ENCODE data around the gene L1CAM. TPM values are rescaled to one million over a fixed set of nuclear protein-coding genes. Genes with fewer than 3 reads are reported as not detected.

L1CAM gene
- total RNA-seq, 2 donors from 2014 or later = 6.3 to 7.0 TPM

GRCh38 chrX:153827016-153827415 is 59.0 kb downstream of the L1CAM start:
- Histone ChIP-seq H3K9me3 (no peaks in the 10 kb centered on the region), H3K27me3 (peaks cover 0 to 11% of the 10 kb centered on the region in 2 donors), H3K27ac (no peak overlapping the region), H3K4me3 (no peak overlapping the region), H3K36me3 (no peaks in the 10 kb centered on the region), H3K4me1 (peaks cover 0 to 16% of the 10 kb centered on the region in 2 donors)
- TF ChIP-seq, protein P1, sequence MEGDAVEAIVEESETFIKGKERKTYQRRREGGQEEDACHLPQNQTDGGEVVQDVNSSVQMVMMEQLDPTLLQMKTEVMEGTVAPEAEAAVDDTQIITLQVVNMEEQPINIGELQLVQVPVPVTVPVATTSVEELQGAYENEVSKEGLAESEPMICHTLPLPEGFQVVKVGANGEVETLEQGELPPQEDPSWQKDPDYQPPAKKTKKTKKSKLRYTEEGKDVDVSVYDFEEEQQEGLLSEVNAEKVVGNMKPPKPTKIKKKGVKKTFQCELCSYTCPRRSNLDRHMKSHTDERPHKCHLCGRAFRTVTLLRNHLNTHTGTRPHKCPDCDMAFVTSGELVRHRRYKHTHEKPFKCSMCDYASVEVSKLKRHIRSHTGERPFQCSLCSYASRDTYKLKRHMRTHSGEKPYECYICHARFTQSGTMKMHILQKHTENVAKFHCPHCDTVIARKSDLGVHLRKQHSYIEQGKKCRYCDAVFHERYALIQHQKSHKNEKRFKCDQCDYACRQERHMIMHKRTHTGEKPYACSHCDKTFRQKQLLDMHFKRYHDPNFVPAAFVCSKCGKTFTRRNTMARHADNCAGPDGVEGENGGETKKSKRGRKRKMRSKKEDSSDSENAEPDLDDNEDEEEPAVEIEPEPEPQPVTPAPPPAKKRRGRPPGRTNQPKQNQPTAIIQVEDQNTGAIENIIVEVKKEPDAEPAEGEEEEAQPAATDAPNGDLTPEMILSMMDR (IDR thresholded peaks at IDR 0.05) = no peak
- DNase-seq (ENCODE audit: low spot score) = no peak

DNA sequence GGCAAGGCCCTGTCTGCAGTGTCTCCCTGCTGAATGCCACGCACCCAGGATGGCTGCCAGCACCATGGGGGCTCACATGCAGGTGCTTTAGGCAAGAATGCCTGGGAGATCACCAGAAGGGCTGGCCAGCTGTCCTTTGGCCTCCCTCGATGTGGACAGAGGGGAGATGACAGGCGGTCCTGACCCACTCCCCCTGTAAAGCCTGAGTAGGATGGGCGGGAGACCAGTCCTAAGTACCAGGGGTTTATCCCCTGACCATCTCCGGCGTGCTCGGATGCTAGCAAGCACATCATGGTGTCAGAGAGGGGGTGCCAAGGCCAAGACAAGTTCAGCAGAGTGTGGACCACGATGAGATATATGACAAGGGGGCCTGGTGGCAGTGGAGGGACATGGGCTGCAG is 60.9 kb downstream of the L1CAM start:
- peaks cover 0 to 13% of the 10 kb centered on the region in 2 donors for H3K4me1 ChIP-seq
- TF ChIP-seq, protein P1 (IDR thresholded peaks at IDR 0.05) = no peak
- H3K27me3 ChIP-seq = peaks cover 0 to 9% of the 10 kb centered on the region in 2 donors
- H3K4me3 ChIP-seq = no peak overlapping the region
- H3K9me3 ChIP-seq = no peaks in the 10 kb centered on the region
- no peak overlapping the region for H3K27ac ChIP-seq
- DNase-seq (ENCODE audit: low spot score) = no peak
- no peaks in the 10 kb centered on the region for H3K36me3 ChIP-seq

DNA sequence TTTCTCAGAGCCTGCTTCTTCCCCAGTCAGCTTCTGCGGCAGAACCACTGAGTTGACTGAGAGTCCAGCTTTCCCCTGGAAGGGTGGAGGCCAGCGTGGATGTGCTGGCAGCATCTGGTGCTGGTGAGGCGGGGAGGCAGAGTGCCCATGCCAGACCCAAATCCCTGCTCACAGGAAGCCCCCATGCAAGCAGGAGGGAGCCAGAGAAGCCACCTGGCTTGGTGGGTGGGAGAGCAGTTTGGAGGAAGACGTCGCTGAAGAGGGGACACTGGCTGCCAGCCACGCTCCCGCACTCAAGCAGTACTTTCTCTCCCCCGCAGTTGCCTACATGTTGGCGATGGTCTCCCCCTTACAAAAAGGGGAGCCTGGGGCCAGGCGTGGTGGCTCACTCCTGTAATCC is 61.6 kb downstream of the L1CAM start:
- DNase-seq (ENCODE audit: low spot score) = no peak
- no peaks in the 10 kb centered on the region for H3K9me3 ChIP-seq
- H3K27me3 ChIP-seq = peaks cover 0 to 6% of the 10 kb centered on the region in 2 donors
- H3K4me1 ChIP-seq = peaks cover 0 to 6% of the 10 kb centered on the region in 2 donors
- no peak overlapping the region for H3K27ac ChIP-seq
- no peaks in the 10 kb centered on the region for H3K36me3 ChIP-seq
- TF ChIP-seq, protein P1 (IDR thresholded peaks at IDR 0.05) = no peak
- no peak overlapping the region for H3K4me3 ChIP-seq

DNA sequence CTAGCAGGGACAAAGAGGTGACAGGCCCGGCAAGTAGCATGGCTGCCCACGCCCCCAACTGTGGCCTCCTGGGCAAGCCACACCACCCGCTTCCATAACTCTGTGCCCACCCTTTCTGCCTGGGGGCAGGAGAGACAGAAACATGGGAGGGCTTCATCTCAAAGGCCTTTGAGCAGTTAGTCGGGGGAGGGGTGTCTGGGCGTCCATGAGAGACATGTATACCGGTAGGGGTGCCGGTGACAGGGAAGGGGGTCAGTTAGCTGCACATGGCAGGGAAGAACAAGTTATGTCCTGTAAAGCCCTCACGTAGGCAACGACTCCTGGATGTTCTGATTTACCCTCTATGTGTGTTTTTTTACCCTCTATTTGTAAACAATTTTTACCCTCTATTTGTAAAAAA is 64.9 kb downstream of the L1CAM start:
- no peak overlapping the region for H3K4me3 ChIP-seq
- no peak overlapping the region for H3K27ac ChIP-seq
- no peaks in the 10 kb centered on the region for H3K36me3 ChIP-seq
- no peaks in the 10 kb centered on the region for H3K27me3 ChIP-seq
- peaks cover 0 to 6% of the 10 kb centered on the region in 2 donors for H3K4me1 ChIP-seq
- TF ChIP-seq, protein P1 (IDR thresholded peaks at IDR 0.05) = no peak
- DNase-seq (ENCODE audit: low spot score) = no peak
- H3K9me3 ChIP-seq = no peaks in the 10 kb centered on the region

DNA sequence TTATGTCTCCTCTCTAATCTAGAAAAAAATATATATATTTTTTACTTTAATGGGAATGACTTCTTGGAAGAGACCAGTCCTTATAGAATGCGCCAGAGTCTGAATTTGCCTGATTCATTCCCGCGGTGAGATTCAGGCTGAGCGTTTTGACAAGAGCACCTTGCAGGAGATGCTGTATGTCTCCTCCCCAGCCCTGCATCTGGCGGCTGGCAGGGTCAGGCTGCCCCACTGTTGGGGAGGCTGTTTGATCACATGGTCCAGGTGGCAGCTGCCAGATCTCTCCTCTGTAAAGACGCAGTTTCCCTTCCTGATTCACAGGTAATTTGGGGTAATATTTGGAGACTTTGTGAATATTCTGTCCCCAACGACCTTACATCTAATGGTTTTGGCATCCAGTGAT is 65.4 kb downstream of the L1CAM start:
- no peak for DNase-seq (ENCODE audit: low spot score)
- Histone ChIP-seq H3K27ac (no peak overlapping the region), H3K4me1 (peaks cover 0 to 6% of the 10 kb centered on the region in 2 donors), H3K9me3 (no peaks in the 10 kb centered on the region), H3K4me3 (no peak overlapping the region), H3K27me3 (no peaks in the 10 kb centered on the region), H3K36me3 (no peaks in the 10 kb centered on the region)
- TF ChIP-seq, protein P1 (IDR thresholded peaks at IDR 0.05) = no peak

DNA sequence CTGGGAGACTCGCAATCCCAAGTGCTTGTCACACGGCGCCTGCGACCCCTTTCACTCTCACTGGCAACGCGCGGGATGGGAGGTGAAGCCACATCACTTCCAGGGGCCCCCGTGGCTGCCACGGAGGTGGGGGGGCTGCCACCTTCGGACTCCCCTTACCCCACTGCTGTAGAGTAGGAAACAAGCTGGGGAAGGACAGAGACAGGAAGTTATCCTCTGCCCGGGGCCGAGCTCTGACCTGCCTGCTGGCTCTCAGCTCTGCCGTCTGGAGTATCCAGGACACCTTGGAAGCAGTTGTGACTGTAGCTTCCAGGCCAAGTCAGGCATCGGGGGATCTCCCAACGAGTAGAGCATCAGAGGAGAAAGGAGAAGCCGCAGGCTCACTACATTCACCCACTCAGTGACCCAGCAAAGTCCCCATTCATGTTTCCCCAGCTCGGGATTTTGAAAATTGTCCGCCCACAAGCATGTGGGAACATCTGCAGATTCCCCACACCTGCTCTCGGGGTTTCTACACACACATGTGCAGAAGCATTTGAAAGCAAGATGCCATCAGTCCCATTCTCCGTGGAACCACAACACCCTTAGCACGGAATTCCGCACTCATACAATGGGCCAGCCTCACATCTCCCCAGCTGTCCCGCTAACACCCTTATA is 66.5 kb downstream of the L1CAM start:
- Histone ChIP-seq H3K9me3 (no peaks in the 10 kb centered on the region), H3K27me3 (no peaks in the 10 kb centered on the region), H3K4me1 (peaks cover 0 to 6% of the 10 kb centered on the region in 2 donors), H3K27ac (no peak overlapping the region), H3K4me3 (peak overlapping the region; percentile 22 to 46), H3K36me3 (no peaks in the 10 kb centered on the region)
- TF ChIP-seq, protein P1 (IDR thresholded peaks at IDR 0.05) = no peak
- no peak for DNase-seq (ENCODE audit: low spot score)
